NCI-H2081 (cell line): Measurements from ENCODE around the gene MRPL41.
"Not testable (repeated sequence)": the region's sequence is repeated elsewhere in the genome, so short reads cannot be mapped to it uniquely, and the experiment has no call there.

Experiments used
- DNase-seq, 2 experiments: peaks; one replicate each; lab custom pipeline; 2025; lab: John Stamatoyannopoulos, UW

MRPL41 gene

DNA sequence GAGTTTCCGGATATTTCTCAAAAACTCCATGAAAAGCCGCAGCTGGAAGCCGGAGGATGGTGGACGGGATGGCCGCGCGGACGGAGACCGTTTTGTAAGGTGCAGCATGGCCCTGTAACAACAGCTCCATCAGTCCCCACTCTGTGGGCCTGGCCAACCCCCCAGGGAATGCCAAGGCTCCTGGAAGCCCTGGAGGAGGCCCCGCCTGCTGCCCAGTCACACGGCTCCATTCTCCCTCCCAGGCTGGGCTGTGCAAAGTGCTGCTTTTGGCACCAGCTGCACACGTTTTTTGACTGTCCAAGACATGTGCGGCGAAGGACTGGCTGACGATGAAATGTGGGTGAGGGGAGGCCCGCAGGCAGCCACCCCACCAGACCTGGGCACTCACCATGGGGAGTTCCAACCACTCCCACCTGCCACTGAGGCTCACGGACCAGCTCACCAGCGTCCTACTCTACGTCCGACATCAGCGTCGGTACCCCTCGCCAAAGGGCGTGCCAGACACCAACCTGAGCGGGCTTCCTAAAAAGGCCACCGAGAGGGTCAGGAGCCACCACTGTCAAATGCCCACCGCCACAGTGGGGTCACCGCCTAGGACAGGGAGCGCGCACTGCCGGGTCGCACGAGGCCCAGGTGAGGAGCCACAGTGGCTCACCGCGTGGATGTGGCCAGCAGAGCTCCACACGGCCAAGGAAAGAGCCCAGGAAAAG is 28.8 kb upstream of the MRPL41 start:
- no peak for DNase-seq

DNA sequence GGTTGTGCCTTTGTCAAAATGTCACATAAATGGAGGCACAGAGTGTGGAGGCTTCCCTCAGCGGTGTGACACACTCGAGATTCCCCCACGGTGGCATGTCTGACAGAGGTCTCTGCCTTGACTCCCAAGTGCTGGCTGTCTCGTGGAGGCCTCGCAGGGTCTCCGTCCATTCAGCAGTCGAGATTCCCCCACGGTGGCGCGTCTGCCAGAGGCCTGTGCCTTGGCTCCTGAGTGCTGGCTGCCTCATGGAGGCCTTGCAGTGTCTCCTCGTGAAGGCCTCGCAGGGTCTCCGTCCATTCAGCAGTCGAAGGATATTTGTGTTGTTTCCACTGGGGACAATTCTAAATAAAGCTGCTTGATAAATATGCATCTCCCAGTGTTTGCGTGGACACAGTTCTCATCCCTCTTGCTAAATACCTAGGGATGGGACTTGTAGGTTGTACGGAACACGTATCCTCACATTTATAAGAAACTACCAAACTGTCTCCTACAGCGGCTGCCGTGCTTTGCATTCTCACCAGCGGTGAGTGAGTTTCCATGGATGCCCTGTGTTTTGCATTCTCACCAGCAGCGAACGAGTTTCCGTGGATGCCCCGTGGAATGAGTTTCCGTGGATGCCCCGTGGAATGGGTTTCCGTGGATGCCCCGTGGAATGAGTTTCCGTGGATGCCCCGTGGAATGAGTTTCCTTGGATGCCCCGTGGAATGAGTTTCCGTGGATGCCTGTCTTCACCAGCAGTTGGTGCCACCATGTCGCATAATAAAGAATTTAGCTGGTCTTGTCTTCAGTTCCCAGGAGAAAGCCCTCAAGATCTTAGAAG is 27.3 kb upstream of the MRPL41 start:
- DNase-seq: no peak

- no peak for DNase-seq
Observed at GRCh38 chr9:137524981-137525317, 26.7 kb upstream of the MRPL41 start.

- DNase-seq: no peak
Observed at GRCh38 chr9:137530331-137530730, 21.3 kb upstream of the MRPL41 start.

GRCh38 chr9:137531099-137531765 is 20.4 kb upstream of the MRPL41 start:
- no peak for DNase-seq

GRCh38 chr9:137532891-137533468 is 18.7 kb upstream of the MRPL41 start:
- not testable (repeated sequence) for DNase-seq

DNA sequence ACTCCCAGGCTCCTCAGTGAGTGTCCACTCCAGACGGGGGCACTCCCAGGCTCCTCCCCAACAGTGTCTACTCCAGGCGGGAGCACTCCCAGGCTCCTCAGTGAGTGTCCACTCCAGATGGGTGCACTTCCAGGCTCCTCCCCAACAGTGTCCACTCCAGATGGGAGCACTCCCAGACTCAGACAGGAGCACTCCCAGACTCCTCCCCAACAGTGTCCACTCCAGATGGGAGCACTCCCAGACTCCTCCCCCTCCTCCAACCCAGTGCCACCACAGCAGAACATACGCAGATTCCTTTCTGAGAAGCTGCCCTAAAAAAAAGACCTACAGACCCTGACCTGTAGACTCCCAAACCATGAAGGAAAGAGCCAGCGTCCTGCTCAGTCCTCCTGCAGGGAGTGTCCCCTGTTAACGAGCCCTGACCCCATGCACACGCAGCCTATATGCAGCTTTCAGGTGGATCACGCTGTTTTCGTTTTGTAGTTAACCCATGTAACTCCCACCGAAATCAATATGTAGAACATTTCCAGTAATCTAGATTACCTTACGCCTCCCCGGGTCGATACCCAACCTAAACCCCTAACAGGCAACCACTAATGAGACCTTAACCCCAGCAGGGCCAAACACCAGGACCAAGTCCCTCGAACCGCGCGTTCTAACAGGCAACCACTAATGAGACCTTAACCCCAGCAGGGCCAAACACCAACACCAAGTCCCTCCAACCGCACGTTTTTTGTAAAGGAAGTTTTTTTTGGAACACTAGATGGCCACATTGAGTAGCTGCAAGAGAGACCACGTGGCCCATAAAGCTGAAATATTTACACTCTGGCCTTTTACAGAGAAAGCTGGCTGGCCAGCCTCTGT is 17.2 kb upstream of the MRPL41 start:
- DNase-seq: peak; percentile 46 to 85

DNA sequence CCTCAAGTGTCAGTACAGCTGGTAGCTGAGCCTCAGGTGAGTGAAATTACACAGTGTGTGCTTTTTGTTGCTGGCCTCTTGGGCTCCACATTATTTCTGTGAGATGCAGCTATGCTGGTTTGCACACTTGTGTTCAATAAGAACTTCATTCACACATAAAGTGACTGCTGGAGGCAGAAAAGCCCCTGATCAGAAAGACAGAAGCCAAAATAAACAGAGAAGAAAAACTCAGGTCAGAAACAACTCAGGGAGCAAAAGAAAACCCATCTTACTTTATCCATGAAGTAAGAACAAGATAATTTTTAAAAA is 16.6 kb upstream of the MRPL41 start:
- DNase-seq: no peak

- not testable (repeated sequence) for DNase-seq
Observed at GRCh38 chr9:137536594-137537131, 15.0 kb upstream of the MRPL41 start.

- no peak for DNase-seq
Observed at GRCh38 chr9:137538058-137538457, 13.6 kb upstream of the MRPL41 start.

GRCh38 chr9:137540536-137540935 is 11.1 kb upstream of the MRPL41 start:
- no peak for DNase-seq

- no peak for DNase-seq
Observed at GRCh38 chr9:137542486-137542885, 9.2 kb upstream of the MRPL41 start.

DNA sequence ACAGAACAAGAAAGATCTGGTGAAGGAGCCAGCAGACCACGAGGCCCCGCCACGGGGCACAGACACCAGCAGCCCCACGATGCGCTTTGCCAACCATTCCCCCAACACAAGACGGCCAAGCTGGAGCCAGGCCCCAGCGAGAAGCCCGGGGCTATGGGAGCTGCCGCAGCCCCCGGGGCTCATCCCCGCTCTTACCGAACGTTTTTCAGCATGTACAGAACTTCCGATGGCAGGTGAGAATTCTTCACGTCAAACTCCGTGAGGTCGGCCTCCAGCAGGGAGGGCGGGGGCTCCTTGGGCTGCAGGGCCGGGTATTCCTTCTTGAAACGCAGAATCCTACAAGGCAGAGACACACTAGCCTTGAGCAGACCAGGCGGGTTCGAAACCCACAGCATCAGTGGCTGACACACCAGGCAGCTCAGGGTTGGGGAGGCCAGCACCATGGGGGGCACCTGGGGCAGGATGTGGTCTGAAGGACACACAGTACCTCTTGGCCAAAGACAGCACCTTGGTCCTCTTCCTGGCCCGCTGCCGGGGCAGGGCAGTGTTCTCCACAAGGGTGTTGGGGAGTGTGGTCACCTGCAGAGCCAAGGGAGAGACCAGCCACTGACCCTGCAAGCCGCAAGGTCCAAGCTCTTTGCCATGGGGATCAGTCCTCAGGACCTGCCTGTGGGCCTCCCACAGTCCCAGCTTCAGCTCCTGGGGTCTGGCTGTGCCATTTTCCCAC is 8.3 kb upstream of the MRPL41 start:
- DNase-seq: no peak

GRCh38 chr9:137544176-137544760 is 7.4 kb upstream of the MRPL41 start:
- DNase-seq: no peak

DNA sequence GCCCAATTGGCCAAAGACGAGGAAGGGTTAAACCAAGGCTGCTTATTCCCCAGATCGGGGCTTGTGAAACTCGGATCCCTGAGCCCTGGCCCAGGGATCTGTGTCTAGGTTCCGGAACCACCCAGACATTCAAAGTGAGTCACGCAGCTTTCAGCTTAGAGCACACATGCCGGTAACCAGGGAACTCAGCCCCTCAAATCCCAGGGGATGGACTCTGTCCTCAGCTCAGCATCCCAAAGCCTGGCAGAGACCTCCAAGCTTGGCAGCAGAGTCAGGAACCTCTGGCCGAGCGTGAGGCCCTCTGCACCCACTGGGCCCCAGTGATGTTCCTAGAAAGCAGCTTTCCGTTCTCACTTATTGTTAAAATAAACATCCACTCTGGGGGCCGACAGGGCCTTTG is 6.6 kb upstream of the MRPL41 start:
- DNase-seq: no peak

DNA sequence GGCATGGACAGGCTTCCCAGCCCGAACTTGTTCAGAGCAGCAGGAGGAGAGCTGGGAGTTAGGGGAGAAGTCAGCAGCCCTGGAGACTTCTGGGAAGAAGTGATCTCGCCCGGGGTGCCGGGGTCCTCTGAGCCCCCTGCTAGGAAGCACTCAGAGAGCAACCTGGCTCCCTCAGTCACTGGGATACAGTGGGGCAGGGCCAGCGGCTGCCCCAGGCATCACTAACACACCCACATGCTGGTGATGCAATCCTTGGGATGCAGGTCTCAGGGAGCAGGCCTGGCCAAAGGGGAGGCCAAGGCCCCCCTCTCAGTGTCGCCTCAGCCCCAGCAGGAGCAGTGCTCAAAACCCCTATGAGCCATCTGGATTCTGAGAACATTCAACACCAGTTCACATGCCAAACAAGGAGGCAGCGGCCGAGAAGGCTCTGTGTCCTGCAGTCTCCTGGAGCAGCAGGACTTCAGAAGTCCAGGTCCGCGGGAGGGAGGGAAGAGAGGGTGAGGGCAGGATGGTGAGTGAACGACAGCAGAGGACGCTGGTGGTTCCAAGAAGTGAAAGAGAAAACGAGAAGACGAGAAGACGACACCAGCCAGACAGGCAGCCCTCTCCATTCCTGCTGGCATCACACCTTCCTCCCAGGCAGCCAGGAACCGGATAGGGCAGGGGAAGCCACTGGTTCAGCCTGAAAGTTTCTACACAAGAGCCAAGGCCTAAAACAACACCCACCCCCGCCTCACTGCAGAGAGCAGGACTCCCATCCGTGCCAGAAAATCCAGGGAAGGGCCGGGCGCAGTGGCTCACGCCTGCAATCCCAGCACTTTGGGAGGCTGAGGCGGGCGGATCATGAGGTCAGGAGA is 3.8 kb upstream of the MRPL41 start:
- no peak for DNase-seq

- peak; percentile 75 to 81 for DNase-seq
Observed at GRCh38 chr9:137550231-137550621, 1.5 kb upstream of the MRPL41 start, which contains the start of gene PNPLA7. Gene PNPLA7 (minus strand): TSS chr9:137550402. CDS start chr9:137550197, 205 bp downstream.

DNA sequence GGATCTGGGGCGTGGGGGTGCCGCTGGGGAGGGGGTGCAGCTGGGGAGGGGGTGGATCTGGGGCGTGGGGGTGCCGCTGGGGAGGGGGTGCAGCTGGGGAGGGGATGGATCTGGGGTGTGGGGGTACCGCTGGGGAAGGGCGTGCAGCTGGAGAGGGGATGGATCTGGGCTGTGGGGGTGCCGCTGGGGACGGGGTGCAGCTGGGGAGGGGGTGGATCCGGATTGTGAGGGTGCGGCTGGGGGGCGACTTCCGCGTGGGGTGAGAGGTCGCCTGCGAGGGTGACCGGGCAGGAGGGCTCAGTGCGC is 768 bp upstream of the MRPL41 start:
- not testable (repeated sequence) for DNase-seq

DNA sequence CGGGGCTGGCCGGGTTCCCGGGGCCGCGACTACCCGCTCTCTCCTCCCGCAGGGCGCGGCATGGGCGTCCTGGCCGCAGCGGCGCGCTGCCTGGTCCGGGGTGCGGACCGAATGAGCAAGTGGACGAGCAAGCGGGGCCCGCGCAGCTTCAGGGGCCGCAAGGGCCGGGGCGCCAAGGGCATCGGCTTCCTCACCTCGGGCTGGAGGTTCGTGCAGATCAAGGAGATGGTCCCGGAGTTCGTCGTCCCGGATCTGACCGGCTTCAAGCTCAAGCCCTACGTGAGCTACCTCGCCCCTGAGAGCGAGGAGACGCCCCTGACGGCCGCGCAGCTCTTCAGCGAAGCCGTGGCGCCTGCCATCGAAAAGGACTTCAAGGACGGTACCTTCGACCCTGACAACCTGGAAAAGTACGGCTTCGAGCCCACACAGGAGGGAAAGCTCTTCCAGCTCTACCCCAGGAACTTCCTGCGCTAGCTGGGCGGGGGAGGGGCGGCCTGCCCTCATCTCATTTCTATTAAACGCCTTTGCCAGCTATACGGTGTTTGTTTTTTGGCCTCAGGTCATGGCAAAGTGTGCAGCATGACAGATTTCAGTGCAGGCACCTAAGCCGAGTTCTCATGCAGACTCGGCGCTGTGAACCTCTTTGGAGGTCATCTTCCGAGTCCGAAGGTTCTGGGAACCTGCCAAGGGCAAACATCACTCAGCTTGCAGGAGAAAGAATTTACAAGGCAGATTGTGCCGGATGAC is 516 bp downstream of the MRPL41 start:
- DNase-seq: peak in 1 of 2 experiments; percentile 15
